ENCODE data around the gene GNL1. TPM values are rescaled to one million over a fixed set of nuclear protein-coding genes. Genes with fewer than 3 reads are reported as not detected.

The GNL1 gene
- total and polyA plus RNA-seq, 9 of the 15 experiments (the other 6 are each of a cell fraction or from before 2014, with no cell fraction given) = 0.73 to 112 (median 58.0) TPM

DNA sequence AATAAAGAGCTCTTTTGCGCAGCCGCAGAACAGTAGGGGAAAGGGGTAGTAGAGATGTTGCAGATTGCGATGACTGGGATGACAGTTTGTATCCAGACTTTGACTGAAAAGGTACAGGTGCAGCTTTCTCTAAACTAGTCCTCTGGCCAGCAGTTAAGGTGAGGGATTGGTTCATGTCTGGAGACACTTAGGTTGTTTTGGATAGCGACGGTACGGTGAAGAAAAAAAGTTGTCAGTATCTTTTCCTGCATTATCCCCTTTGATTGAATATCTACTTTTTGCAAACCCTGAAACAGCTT, 1.3 kb upstream of the GNL1 start:
- no peaks in the 10 kb centered on the region for H3K27me3 ChIP-seq (ENCODE audit: control insufficient read depth in 2 of 2, insufficient read depth in 2 of 2, low read length in 2 of 2)
- in situ Hi-C loops (cut with MboI) (no loop called here), intact Hi-C loops (cut with micrococcal nuclease) (loop anchor here (1.0 to 5.0 kb wide), 3 partner anchors 14 to 161 kb away; partner anchors contain the start of genes ABCF1 and DHX16)
- FAIRE-seq (peak; percentile 59), DNase-seq (ENCODE audit: extremely low read depth in 1 of 4, low spot score in 3 of 4) (peak in 2 of 4 experiments; percentile 78 to 83), ATAC-seq (no peak; the same call in 2 of the 3 replicates)
- ChIA-PET CTCF (ENCODE audit: low intra/inter-chr PET ratio) (no interaction called here), POLR2A (interaction anchor here (0.6 to 7.1 kb wide), 13 partner anchors 9 to 1615 kb away, joined by 3 to 85 read pairs (median 4); partner anchors contain the start of genes ABCF1 and DHX16)
- TF ChIP-seq CTBP1 (IDR thresholded peaks at IDR 0.05; ENCODE audit: borderline replicate concordance) (no peak), NRF1 (conservative IDR thresholded peaks at IDR 0.05 in 1 of 2, IDR thresholded peaks at IDR 0.05 in 1 of 2) (peak; percentile 59 to 75), GATA2 (CRISPR knock-in tag; IDR thresholded peaks at IDR 0.05) (peak; percentile 79; the same call in 1 of the 2 replicates), RFX7 (CRISPR knock-in tag; IDR thresholded peaks at IDR 0.05) (no peak), DEAF1 (CRISPR knock-in tag; IDR thresholded peaks at IDR 0.05) (peak; percentile 8; the same call in 1 of the 2 replicates), FOXP1 (CRISPR knock-in tag; IDR thresholded peaks at IDR 0.05) (0 out of 2 replicates have a peak, but pooled peaks have one; percentile 11)
- TF ChIP-seq, protein P1, sequence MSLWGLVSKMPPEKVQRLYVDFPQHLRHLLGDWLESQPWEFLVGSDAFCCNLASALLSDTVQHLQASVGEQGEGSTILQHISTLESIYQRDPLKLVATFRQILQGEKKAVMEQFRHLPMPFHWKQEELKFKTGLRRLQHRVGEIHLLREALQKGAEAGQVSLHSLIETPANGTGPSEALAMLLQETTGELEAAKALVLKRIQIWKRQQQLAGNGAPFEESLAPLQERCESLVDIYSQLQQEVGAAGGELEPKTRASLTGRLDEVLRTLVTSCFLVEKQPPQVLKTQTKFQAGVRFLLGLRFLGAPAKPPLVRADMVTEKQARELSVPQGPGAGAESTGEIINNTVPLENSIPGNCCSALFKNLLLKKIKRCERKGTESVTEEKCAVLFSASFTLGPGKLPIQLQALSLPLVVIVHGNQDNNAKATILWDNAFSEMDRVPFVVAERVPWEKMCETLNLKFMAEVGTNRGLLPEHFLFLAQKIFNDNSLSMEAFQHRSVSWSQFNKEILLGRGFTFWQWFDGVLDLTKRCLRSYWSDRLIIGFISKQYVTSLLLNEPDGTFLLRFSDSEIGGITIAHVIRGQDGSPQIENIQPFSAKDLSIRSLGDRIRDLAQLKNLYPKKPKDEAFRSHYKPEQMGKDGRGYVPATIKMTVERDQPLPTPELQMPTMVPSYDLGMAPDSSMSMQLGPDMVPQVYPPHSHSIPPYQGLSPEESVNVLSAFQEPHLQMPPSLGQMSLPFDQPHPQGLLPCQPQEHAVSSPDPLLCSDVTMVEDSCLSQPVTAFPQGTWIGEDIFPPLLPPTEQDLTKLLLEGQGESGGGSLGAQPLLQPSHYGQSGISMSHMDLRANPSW (CRISPR knock-in tag; IDR thresholded peaks at IDR 0.05) = 0 out of 2 replicates have a peak, but pooled peaks have one; percentile 21
- TF ChIP-seq, protein P2, sequence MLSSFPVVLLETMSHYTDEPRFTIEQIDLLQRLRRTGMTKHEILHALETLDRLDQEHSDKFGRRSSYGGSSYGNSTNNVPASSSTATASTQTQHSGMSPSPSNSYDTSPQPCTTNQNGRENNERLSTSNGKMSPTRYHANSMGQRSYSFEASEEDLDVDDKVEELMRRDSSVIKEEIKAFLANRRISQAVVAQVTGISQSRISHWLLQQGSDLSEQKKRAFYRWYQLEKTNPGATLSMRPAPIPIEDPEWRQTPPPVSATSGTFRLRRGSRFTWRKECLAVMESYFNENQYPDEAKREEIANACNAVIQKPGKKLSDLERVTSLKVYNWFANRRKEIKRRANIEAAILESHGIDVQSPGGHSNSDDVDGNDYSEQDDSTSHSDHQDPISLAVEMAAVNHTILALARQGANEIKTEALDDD (IDR thresholded peaks at IDR 0.05) = peak; percentile 88; the same call in 1 of the 2 replicates
- H4K20me1 ChIP-seq (replicated peaks; ENCODE audit: control insufficient read depth, insufficient read depth, low read length) = 0 out of 2 replicates have a peak, but pooled peaks cover 2% of the 10 kb centered on the region
- peak overlapping the region; percentile 99 for H2AFZ ChIP-seq (ENCODE audit: low read depth, low read length)
- peaks cover 63% of the 10 kb centered on the region for H3K36me3 ChIP-seq (ENCODE audit: control insufficient read depth, insufficient read depth, low read length)
- H3K4me3 ChIP-seq = peak overlapping the region; percentile 80
- BruUV-seq (replicated peaks) = no TSS peak
- H3K27ac ChIP-seq (ENCODE audit: extremely low read depth, low read depth, low read length) = peak overlapping the region; percentile 94
- under 1% methylated on average over 6 of the region's 6 CpGs for WGBS (ENCODE audit: insufficient coverage, low coverage, missing lambda C conversion rate)
- no peaks in the 10 kb centered on the region for H3K9me1 ChIP-seq (ENCODE audit: control insufficient read depth, insufficient read depth, low read length)
- no peaks in the 10 kb centered on the region for H3K9me3 ChIP-seq (replicated peaks; ENCODE audit: control insufficient read depth, insufficient read depth, low read depth, low read length)
- peaks cover 56% of the 10 kb centered on the region for H3K79me2 ChIP-seq (ENCODE audit: control insufficient read depth, insufficient read depth, low read length)
- peak overlapping the region; percentile 97 for H3K4me2 ChIP-seq (ENCODE audit: insufficient read depth, low read length)
- peak overlapping the region; percentile 95 to 98 for H3K9ac ChIP-seq (ENCODE audit: insufficient read depth in 1 of 2, low read depth in 2 of 2, low read length in 2 of 2)
- H3K4me1 ChIP-seq (replicated peaks in 1 of 2; ENCODE audit: control insufficient read depth in 2 of 2, insufficient read depth in 2 of 2, low read length in 2 of 2) = peaks cover 17 to 23% of the 10 kb centered on the region in 2 experiments; a peak in 4 of 5 replicates

Data from K562 (cell line).